Measurements from ENCODE around the gene FLRT3. TPM values are rescaled to one million over a fixed set of nuclear protein-coding genes. Genes with fewer than 3 reads are reported as not detected.

The FLRT3 gene
- 3.3 and 3.9 TPM in 2 replicates for total RNA-seq

- peak; percentile 99 for DNase-seq (ENCODE audit: low read depth)
- H3K4me3 ChIP-seq (ENCODE audit: low read depth, low read length) = peak within 1 kb of the TSS; percentile 74
- H3K36me3 ChIP-seq (ENCODE audit: control insufficient read depth, insufficient read depth, low read length) = no peaks in the 10 kb centered on the region
- no peaks in the 10 kb centered on the region for H3K27me3 ChIP-seq (ENCODE audit: control insufficient read depth, insufficient read depth, low read length)
- TF ChIP-seq, protein P1, sequence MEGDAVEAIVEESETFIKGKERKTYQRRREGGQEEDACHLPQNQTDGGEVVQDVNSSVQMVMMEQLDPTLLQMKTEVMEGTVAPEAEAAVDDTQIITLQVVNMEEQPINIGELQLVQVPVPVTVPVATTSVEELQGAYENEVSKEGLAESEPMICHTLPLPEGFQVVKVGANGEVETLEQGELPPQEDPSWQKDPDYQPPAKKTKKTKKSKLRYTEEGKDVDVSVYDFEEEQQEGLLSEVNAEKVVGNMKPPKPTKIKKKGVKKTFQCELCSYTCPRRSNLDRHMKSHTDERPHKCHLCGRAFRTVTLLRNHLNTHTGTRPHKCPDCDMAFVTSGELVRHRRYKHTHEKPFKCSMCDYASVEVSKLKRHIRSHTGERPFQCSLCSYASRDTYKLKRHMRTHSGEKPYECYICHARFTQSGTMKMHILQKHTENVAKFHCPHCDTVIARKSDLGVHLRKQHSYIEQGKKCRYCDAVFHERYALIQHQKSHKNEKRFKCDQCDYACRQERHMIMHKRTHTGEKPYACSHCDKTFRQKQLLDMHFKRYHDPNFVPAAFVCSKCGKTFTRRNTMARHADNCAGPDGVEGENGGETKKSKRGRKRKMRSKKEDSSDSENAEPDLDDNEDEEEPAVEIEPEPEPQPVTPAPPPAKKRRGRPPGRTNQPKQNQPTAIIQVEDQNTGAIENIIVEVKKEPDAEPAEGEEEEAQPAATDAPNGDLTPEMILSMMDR (IDR thresholded peaks at IDR 0.05; ENCODE audit: insufficient read depth, low read length, poor library complexity, severe bottlenecking) = peak; percentile 68
Measured at GRCh38 chr20:14337400-14338171, at the start of gene FLRT3. FLRT3 (minus strand) TSS chr20:14337612; CDS start chr20:14327506, 10,106 bp downstream.

- H3K4me3 ChIP-seq (ENCODE audit: low read depth, low read length) = no peak overlapping the region
- no peaks in the 10 kb centered on the region for H3K27me3 ChIP-seq (ENCODE audit: control insufficient read depth, insufficient read depth, low read length)
- TF ChIP-seq, protein P1 (IDR thresholded peaks at IDR 0.05; ENCODE audit: insufficient read depth, low read length, poor library complexity, severe bottlenecking) = no peak
- H3K36me3 ChIP-seq (ENCODE audit: control insufficient read depth, insufficient read depth, low read length) = no peaks in the 10 kb centered on the region
- DNase-seq (ENCODE audit: low read depth) = no peak
Measured at GRCh38 chr20:14386726-14387125, 49.3 kb upstream of the FLRT3 start.

DNA sequence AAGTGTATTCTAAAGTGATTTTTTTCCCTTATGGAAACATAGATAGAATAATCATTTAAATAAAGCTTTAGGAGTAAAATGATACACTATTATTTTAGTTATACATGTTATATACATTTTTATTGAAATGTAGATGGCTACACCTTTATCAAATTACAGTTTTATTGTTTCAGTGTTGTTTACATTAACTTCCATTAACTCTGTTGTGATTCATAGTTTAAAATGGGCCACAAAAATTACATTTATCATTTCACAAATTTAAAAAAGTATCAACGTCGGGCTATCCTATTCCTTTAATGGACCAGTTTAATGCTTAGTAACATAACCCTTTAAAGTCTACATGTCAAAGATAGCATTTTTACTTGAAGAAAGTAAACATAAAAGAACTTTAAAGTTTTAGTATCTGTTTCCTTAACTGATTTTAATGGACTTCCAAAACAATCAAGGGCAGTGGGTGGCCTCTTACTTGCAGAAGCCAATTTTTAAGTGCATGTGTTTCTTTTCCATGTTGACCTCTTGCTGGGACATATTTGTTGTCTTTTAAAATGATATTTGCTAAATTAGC is 47.8 kb upstream of the FLRT3 start:
- H3K4me3 ChIP-seq (ENCODE audit: low read depth, low read length) = no peak overlapping the region
- DNase-seq (ENCODE audit: low read depth) = no peak
- H3K36me3 ChIP-seq (ENCODE audit: control insufficient read depth, insufficient read depth, low read length) = no peaks in the 10 kb centered on the region
- TF ChIP-seq, protein P1 (IDR thresholded peaks at IDR 0.05; ENCODE audit: insufficient read depth, low read length, poor library complexity, severe bottlenecking) = no peak
- no peaks in the 10 kb centered on the region for H3K27me3 ChIP-seq (ENCODE audit: control insufficient read depth, insufficient read depth, low read length)

- TF ChIP-seq, protein P1 (IDR thresholded peaks at IDR 0.05; ENCODE audit: insufficient read depth, low read length, poor library complexity, severe bottlenecking) = no peak
- DNase-seq (ENCODE audit: low read depth) = no peak
- Histone ChIP-seq H3K36me3 (ENCODE audit: control insufficient read depth, insufficient read depth, low read length) (no peaks in the 10 kb centered on the region), H3K27me3 (ENCODE audit: control insufficient read depth, insufficient read depth, low read length) (no peaks in the 10 kb centered on the region), H3K4me3 (ENCODE audit: low read depth, low read length) (no peak overlapping the region)
Measured at GRCh38 chr20:14384416-14385175, 47.2 kb upstream of the FLRT3 start.

- Histone ChIP-seq H3K4me3 (ENCODE audit: low read depth, low read length) (no peak overlapping the region), H3K36me3 (ENCODE audit: control insufficient read depth, insufficient read depth, low read length) (no peaks in the 10 kb centered on the region), H3K27me3 (ENCODE audit: control insufficient read depth, insufficient read depth, low read length) (no peaks in the 10 kb centered on the region)
- TF ChIP-seq, protein P1 (IDR thresholded peaks at IDR 0.05; ENCODE audit: insufficient read depth, low read length, poor library complexity, severe bottlenecking) = no peak
- DNase-seq (ENCODE audit: low read depth) = no peak
Measured at GRCh38 chr20:14383335-14383734, 45.9 kb upstream of the FLRT3 start.

All from kidney epithelial cell (primary cell).